Measurements from ENCODE around the gene HIBCH. TPM values are rescaled to one million over a fixed set of nuclear protein-coding genes. Genes with fewer than 3 reads are reported as not detected.
"Not testable (repeated sequence)": the region's sequence is repeated elsewhere in the genome, so short reads cannot be mapped to it uniquely, and the experiment has no call there.

The HIBCH gene
- 10 to 100 TPM; 20.1 to 28.5 TPM for total RNA-seq
- long read RNA-seq, donor 1, transcript HIBCH-201 (14 exons, 1,939 nt): major isoform, 11 of 18 reads
- long read RNA-seq, donor 1, partial matches to known transcripts: 1 of 18 reads
- long read RNA-seq, donor 1, other reads (novel, unspliced or antisense): 5 of 18 reads
- long read RNA-seq, donor 2, transcript HIBCH-201 (14 exons, 1,939 nt): major isoform, 80 of 95 reads
- long read RNA-seq, donor 2, partial matches to known transcripts: 2 of 95 reads
- long read RNA-seq, donor 2, other reads (novel, unspliced or antisense): 13 of 95 reads

GRCh38 chr2:190319555-190320498 is at the start of gene HIBCH:
Gene HIBCH (minus strand): TSS chr2:190319826. CDS start chr2:190319750, 76 bp downstream.
- intact Hi-C loops (cut with DNase I): no loop called here
- peak; percentile 100 for DNase-seq (ENCODE audit: low spot score)

GRCh38 chr2:190367091-190367490 is 47.5 kb upstream of the HIBCH start:
- intact Hi-C loops (cut with DNase I): loop anchor here in 1 of 2 donors (2.0 kb wide), 1 partner anchor 42 kb away; no protein-coding TSS in a partner anchor
- no peak for DNase-seq (ENCODE audit: low spot score)

- DNase-seq (ENCODE audit: low spot score): no peak
- intact Hi-C loops (cut with DNase I): loop anchor here in 1 of 2 donors (2.0 kb wide), 1 partner anchor 42 kb away; no protein-coding TSS in a partner anchor
Observed at GRCh38 chr2:190366248-190366753, 46.7 kb upstream of the HIBCH start.

- DNase-seq (ENCODE audit: low spot score): no peak
- intact Hi-C loops (cut with DNase I): loop anchor here in 1 of 2 donors (2.0 kb wide), 1 partner anchor 41 kb away; no protein-coding TSS in a partner anchor
Observed at GRCh38 chr2:190365499-190366204, 46.0 kb upstream of the HIBCH start.

GRCh38 chr2:190362894-190363293 is 43.3 kb upstream of the HIBCH start:
- intact Hi-C loops (cut with DNase I): no loop called here
- no peak for DNase-seq (ENCODE audit: low spot score)

GRCh38 chr2:190361572-190361971 is 41.9 kb upstream of the HIBCH start:
- intact Hi-C loops (cut with DNase I): no loop called here
- DNase-seq (ENCODE audit: low spot score): no peak

- intact Hi-C loops (cut with DNase I): no loop called here
- DNase-seq (ENCODE audit: low spot score): no peak
Observed at GRCh38 chr2:190360965-190361364, 41.3 kb upstream of the HIBCH start.

GRCh38 chr2:190360561-190360960 is 40.9 kb upstream of the HIBCH start:
- intact Hi-C loops (cut with DNase I): no loop called here
- DNase-seq (ENCODE audit: low spot score): no peak

- DNase-seq (ENCODE audit: low spot score); intact Hi-C loops (cut with DNase I): not testable (repeated sequence)
Observed at GRCh38 chr2:190358655-190359448, 39.2 kb upstream of the HIBCH start.

- DNase-seq (ENCODE audit: low spot score): no peak
- intact Hi-C loops (cut with DNase I): no loop called here
Observed at GRCh38 chr2:190357600-190357999, 38.0 kb upstream of the HIBCH start.

- DNase-seq (ENCODE audit: low spot score): no peak
- intact Hi-C loops (cut with DNase I): no loop called here
Observed at GRCh38 chr2:190355968-190356644, 36.5 kb upstream of the HIBCH start.

GRCh38 chr2:190354003-190354690 is 34.5 kb upstream of the HIBCH start:
- intact Hi-C loops (cut with DNase I): no loop called here
- DNase-seq (ENCODE audit: low spot score): no peak

GRCh38 chr2:190353537-190353899 is 33.9 kb upstream of the HIBCH start:
- intact Hi-C loops (cut with DNase I): no loop called here

GRCh38 chr2:190352668-190353536 is 33.3 kb upstream of the HIBCH start:
- DNase-seq (ENCODE audit: low spot score): no peak
- intact Hi-C loops (cut with DNase I): no loop called here

More at GRCh38 chr2:190353537-190353899, 33.9 kb upstream of the HIBCH start:
- DNase-seq (ENCODE audit: low spot score): no peak

- intact Hi-C loops (cut with DNase I): no loop called here
Observed at GRCh38 chr2:190351955-190352354, 32.3 kb upstream of the HIBCH start.

GRCh38 chr2:190350371-190350770 is 30.7 kb upstream of the HIBCH start:
- intact Hi-C loops (cut with DNase I): no loop called here
- DNase-seq (ENCODE audit: low spot score): no peak

More at GRCh38 chr2:190351955-190352354, 32.3 kb upstream of the HIBCH start:
- no peak for DNase-seq (ENCODE audit: low spot score)

Data from posterior vena cava (tissue), 2 donors.